GM06990 (cell line): Measurements from ENCODE around the gene CRY2.
"Not testable (repeated sequence)": the region's sequence is repeated elsewhere in the genome, so short reads cannot be mapped to it uniquely, and the experiment has no call there.

Experiments
- DNase-seq: peaks from one replicate; pipeline ENCODE4 v3.0.0-alpha.2; 2011; ENCODE audit not compliant: insufficient read length; ENCODE audit errors: extremely low read depth
- H3K27me3 ChIP-seq: replicated peaks from 2 replicates; pipeline ENCODE4 v1.6.0; 2011; ENCODE audit warnings: low read length; ENCODE audit not compliant: control insufficient read depth, insufficient read depth
- H3K36me3 ChIP-seq: 2 replicates; pipeline ENCODE4 v1.5.1; 2011; ENCODE audit warnings: low read length; ENCODE audit not compliant: control insufficient read depth, insufficient read depth
- H3K4me3 ChIP-seq: replicated peaks from 2 replicates; pipeline ENCODE4 v1.5.1; 2011; ENCODE audit warnings: low read depth, mild to moderate bottlenecking, control low read depth, low read length
- TF ChIP-seq, protein P1 (sequence below): IDR thresholded peaks from 2 replicates; pipeline ENCODE4 v1.5.1; 2011; ENCODE audit warnings: low read length, control low read depth, mild to moderate bottlenecking, inconsistent platforms; ENCODE audit not compliant: insufficient read depth, poor library complexity, severe bottlenecking

The CRY2 gene

DNA sequence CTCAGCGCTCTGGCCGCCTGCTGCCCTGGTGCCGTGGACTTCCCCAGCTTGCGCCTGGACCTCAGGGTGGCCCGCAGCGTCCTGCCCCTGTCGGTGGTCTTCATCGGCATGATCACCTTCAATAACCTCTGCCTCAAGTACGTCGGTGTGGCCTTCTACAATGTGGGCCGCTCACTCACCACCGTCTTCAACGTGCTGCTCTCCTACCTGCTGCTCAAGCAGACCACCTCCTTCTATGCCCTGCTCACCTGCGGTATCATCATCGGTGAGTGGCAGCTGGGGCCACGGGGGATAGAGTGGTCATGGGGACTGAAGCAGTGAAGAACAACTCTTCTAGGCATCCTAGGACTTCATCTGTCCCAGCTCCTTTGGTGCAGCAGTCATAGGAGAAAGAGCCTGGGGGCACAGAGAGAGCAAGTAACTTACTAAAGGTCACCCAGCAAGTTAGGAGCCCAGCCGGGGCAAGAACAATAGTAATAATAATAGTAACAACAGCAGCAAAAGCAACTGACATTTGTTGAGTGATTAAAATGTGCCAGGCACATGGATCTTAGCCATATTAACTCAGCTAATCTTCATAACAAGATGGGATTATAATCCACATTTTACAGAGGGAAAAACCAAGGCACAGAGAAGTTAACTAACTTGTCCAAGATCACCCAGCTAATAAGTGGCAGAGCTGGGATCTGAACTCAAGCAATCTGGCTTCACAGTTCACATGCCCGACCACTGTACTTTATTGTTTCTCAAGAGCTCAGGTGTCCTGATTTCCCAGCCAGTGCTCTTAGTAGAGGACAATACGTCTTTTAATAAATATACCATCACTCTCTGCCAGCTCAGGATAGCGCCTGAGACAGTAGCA, 41.0 kb upstream of the CRY2 start:
- DNase-seq, result no peak
- H3K4me3 ChIP-seq, result peak overlapping the region; percentile 90
- no peaks in the 10 kb centered on the region for H3K27me3 ChIP-seq
- peaks cover 4% of the 10 kb centered on the region for H3K36me3 ChIP-seq
- TF ChIP-seq, protein P1, sequence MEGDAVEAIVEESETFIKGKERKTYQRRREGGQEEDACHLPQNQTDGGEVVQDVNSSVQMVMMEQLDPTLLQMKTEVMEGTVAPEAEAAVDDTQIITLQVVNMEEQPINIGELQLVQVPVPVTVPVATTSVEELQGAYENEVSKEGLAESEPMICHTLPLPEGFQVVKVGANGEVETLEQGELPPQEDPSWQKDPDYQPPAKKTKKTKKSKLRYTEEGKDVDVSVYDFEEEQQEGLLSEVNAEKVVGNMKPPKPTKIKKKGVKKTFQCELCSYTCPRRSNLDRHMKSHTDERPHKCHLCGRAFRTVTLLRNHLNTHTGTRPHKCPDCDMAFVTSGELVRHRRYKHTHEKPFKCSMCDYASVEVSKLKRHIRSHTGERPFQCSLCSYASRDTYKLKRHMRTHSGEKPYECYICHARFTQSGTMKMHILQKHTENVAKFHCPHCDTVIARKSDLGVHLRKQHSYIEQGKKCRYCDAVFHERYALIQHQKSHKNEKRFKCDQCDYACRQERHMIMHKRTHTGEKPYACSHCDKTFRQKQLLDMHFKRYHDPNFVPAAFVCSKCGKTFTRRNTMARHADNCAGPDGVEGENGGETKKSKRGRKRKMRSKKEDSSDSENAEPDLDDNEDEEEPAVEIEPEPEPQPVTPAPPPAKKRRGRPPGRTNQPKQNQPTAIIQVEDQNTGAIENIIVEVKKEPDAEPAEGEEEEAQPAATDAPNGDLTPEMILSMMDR, result no peak

DNA sequence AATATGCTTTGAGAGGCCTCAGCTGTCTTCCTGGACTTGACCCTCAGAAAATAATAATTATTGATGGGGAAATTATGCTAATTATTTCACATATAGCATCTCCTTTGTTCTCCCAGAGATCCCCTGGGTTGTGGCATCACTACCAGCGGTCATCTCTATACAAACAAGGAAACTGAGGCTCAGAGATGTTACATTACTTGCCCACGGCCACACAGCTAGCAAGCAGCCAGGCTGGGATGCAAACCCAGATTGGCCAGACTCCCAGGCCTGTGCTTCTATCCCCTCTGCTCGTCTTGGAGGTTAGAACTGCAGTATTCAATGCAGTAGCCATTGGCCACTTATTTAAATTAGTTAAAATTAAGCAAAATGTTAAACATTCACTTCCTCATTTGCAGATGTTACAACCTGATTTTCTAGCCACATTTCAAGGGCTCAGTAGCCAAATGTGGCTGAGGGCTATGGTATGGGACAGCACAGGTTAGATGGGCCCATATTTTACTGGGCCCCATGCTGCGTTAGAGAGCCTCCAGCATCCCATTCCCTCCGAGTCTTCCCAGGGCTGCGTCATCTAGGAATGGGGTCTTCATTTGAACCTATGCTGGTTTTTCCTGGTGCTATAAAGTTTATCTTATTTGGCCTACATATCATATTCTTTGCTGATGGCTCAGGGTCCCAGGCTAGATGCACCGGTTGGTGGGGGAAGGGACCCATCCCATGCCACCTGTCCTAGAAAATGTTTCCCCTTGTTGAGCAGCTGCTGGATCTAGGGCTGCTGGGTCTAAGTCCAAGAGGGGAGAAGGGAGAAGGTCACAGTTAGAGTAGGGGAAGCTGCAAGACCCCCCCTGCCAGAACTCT, 40.1 kb upstream of the CRY2 start:
- DNase-seq, result no peak
- H3K36me3 ChIP-seq, result peaks cover 10% of the 10 kb centered on the region
- no peaks in the 10 kb centered on the region for H3K27me3 ChIP-seq
- TF ChIP-seq, protein P1, result no peak
- H3K4me3 ChIP-seq, result peak overlapping the region; percentile 90

DNA sequence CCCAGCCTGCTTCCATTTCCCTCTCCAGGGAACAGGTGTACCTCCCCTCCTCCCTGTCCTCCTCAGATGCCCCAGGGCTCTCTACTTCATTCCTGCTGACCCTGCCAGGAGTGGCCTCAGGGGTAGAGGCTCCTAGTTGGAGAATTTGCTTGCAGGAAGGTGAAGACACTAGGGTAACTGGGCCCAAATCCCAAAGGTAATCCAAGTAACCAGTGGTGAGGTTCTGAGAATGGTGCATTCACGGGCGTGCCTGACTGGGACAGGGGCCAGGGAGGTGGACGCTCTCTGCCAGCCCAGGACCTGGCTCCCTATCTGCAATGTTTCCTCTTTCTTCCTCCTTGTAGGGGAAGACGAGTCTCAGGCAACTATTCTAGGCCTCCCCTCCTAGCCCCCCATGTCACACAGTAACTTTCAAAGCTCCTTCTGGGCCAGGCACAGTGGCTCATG, 39.5 kb upstream of the CRY2 start:
- H3K27me3 ChIP-seq, result no peaks in the 10 kb centered on the region
- no peak overlapping the region for H3K4me3 ChIP-seq
- TF ChIP-seq, protein P1, result no peak
- H3K36me3 ChIP-seq, result peaks cover 10% of the 10 kb centered on the region
- no peak for DNase-seq

DNA sequence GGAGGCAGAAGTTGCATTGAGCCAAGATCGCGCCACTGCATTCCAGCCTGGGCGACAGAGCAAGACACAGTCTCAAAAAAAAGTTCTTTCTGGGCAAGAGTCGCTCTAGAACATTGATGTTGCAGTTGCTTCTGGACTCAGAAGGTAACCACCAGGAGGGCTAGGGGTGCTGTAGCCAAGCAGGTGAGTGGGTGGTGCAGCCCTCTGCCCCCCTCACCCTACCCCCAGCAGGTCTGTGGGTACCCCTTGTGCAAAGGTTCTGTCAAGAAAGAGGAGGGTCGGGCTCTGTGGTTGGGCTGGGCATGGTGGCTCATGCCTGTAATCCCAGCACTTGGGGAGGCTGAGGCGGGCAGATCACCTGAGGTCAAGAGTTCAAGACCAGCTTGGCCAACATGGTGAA, 38.8 kb upstream of the CRY2 start:
- not testable (repeated sequence) for H3K27me3 ChIP-seq, H3K4me3 ChIP-seq, DNase-seq, H3K36me3 ChIP-seq

DNA sequence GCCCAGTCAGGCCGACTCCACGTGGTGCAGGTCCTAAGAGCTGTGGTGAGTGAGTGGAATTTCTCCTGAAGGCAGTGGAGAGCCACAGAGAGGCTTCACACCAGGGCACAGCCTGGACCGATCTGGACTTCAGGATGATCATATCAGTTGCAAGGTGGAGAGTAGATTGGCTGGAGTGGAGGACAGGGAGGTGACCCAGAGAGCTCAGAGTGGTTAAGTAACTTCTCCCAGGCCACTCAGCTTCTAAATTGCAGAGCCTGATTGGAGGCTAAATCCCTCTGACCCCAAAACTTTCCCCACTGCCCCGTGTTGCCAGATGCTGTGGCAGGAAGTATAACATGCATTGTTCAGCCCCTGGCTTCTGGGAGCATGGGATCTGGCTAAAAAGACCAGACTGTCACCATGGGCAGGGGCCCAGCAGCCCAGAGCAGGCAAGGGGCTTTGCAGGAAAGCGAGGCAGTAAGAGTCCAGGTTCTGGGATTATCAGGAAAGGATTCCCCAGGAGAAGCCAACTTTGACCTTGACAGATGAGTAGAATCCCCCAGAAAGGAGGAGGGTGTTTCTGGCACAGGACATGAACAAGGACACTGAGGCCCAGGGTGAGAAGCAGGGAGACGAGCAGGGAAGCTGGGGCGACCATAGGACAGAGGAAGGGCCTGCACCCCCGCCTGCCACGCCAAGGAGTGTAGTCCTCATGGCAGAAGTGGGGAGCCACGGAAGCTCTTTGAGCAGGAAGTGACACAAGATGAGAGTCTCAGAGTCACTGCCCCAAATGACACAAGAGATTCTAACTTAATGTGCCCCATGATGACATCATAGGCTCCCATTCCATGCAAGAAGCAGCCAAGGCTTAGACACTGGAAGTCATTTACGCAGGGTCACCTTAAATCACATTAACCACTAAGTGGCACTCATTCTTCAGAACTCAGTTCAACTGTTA, 37.5 kb upstream of the CRY2 start:
- Histone ChIP-seq H3K36me3 (peaks cover 10% of the 10 kb centered on the region), H3K4me3 (no peak overlapping the region), H3K27me3 (no peaks in the 10 kb centered on the region)
- TF ChIP-seq, protein P1, result no peak
- no peak for DNase-seq
